ENCODE data around the gene POLR3E.

The POLR3E gene

DNA sequence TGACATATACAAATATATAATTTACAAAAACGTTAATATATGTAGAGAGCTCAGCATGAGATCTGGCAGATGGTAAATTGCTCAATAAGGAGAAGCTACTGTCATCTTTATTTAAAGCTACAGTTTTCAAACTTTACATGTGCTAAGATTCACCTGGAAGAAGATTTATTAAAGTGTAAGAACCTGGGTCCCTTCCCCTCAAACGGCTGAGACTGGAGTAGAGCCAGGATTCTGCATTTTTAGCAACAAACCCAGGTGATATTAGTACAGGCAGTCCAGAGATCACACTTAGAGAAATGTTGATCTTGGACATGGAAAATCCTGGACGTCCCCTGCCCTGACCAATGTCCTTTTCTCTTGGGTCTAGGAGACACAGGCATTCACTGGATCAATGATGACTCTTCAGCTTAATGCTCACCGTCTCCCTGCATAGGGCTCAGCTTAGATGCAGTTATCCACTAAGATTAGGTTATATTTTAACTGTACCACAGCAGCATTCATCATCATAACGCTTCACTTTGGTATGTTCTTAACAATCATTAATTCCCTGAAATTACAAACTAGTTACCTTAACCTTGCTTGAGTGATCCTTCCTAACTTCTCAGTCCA, 56.8 kb downstream of the POLR3E start:
- 92% methylated on average over 3 of the region's 5 CpGs for WGBS (ENCODE audit: insufficient coverage)
- H3K27me3 ChIP-seq (replicated peaks in 2 of 5; ENCODE audit: control insufficient read depth in 4 of 5, insufficient read depth in 5 of 5, low read length in 4 of 5), result no peaks in the 10 kb centered on the region
- H3K9me3 ChIP-seq (ENCODE audit: control extremely low read depth in 1 of 5, control insufficient read depth in 4 of 5, insufficient read depth in 2 of 5, low read depth in 1 of 5, low read length in 4 of 5), result no peaks in the 10 kb centered on the region
- ChIA-PET POLR2A (no interaction called here), CTCF (interaction anchor here (0.7 kb wide), 1 partner anchor 18 kb away, joined by 3 read pairs; no protein-coding TSS in a partner anchor)
- DNase-seq, result no peak
- peaks cover 4 to 46% (median 8%) of the 10 kb centered on the region in 4 experiments for H3K4me1 ChIP-seq (ENCODE audit: control extremely low read depth in 1 of 4, control insufficient read depth in 4 of 4, insufficient read depth in 4 of 4, low read length in 3 of 4)
- no peak overlapping the region for H3K27ac ChIP-seq (ENCODE audit: insufficient read depth in 1 of 2, low read depth in 1 of 2, low read length in 2 of 2, poor library complexity in 1 of 2, severe bottlenecking in 2 of 2)
- peaks cover 0 to 10% (median 5%) of the 10 kb centered on the region in 4 experiments for H3K36me3 ChIP-seq (ENCODE audit: control insufficient read depth in 4 of 4, insufficient read depth in 4 of 4, low read length in 3 of 4)
- no peak overlapping the region for H3K4me3 ChIP-seq (ENCODE audit: control insufficient read depth in 1 of 7, extremely low read depth in 1 of 7, insufficient read depth in 4 of 7, low read depth in 2 of 7, low read length in 6 of 7)

DNA sequence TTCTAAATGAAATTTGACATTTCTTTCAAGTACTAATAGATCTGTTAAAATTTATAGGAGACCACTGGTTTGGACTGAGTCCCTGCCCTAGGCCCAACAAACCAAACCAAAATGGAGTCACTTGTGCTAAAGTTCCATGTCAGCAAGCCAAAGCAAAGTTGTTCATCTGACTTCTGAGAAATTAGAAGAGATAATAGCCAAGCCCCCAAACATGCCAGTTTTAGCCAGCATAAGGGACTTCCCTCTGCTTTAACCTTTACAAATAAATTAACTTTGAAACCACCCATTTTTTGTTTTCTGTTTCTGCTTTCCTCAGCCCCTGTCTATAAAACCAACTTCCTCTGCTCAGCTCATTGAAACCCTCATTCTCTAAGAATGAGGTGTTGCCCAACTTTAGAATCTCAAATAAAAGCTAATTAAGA, 58.3 kb downstream of the POLR3E start:
- H3K4me3 ChIP-seq (ENCODE audit: control insufficient read depth in 1 of 7, extremely low read depth in 1 of 7, insufficient read depth in 4 of 7, low read depth in 2 of 7, low read length in 6 of 7), result no peak overlapping the region
- POLR2A ChIA-PET, result interaction anchor here (0.6 kb wide), 1 partner anchor 1141 kb away, joined by 3 read pairs; no protein-coding TSS in a partner anchor
- peaks cover 0 to 3% (median 1%) of the 10 kb centered on the region in 4 experiments for H3K36me3 ChIP-seq (ENCODE audit: control insufficient read depth in 4 of 4, insufficient read depth in 4 of 4, low read length in 3 of 4)
- CTCF ChIA-PET, result no interaction called here
- DNase-seq, result peak in 2 of 3 donors; percentile 40 to 45
- H3K27ac ChIP-seq (ENCODE audit: insufficient read depth in 1 of 2, low read depth in 1 of 2, low read length in 2 of 2, poor library complexity in 1 of 2, severe bottlenecking in 2 of 2), result no peak overlapping the region
- no peaks in the 10 kb centered on the region for H3K9me3 ChIP-seq (ENCODE audit: control extremely low read depth in 1 of 5, control insufficient read depth in 4 of 5, insufficient read depth in 2 of 5, low read depth in 1 of 5, low read length in 4 of 5)
- peaks cover 4 to 46% (median 8%) of the 10 kb centered on the region in 4 experiments for H3K4me1 ChIP-seq (ENCODE audit: control extremely low read depth in 1 of 4, control insufficient read depth in 4 of 4, insufficient read depth in 4 of 4, low read length in 3 of 4)
- H3K27me3 ChIP-seq (replicated peaks in 2 of 5; ENCODE audit: control insufficient read depth in 4 of 5, insufficient read depth in 5 of 5, low read length in 4 of 5), result no peaks in the 10 kb centered on the region

DNA sequence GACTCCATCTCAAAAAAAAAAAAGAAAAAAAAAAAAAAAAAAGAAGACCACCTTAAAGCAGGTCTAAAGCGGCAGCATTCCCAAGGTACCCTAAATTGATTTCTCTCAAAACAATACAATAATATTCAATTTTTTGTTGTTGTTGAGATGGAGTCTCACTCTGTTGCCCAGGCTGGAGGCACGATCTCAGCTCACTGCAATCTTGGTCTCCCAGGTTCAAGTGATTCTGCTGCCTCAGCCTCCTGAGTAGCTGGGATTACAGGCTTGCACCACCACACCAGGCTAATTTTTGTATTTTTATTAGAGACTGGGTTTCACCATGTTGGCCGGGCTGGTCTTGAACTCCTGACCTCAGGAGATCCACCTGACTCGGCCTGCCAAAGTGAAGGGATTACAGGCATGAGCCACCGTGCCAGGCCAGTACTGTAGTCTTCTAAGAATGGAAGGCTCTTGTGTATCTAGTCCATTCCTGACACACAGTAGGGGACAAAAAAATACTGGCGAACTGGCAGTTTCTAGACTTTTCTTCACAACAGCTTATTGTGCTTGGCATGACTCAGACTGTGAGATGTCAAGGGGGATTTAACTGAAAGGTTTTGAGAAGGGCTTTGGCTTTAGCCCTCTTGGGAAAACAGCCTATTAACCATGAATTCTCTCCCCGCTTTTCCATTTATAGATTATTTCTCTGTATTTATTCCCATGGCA, 59.9 kb downstream of the POLR3E start:
- WGBS (ENCODE audit: insufficient coverage), result 100% methylated on average over 5 of the region's 7 CpGs
- CTCF ChIA-PET, result no interaction called here
- POLR2A ChIA-PET, result no interaction called here

DNA sequence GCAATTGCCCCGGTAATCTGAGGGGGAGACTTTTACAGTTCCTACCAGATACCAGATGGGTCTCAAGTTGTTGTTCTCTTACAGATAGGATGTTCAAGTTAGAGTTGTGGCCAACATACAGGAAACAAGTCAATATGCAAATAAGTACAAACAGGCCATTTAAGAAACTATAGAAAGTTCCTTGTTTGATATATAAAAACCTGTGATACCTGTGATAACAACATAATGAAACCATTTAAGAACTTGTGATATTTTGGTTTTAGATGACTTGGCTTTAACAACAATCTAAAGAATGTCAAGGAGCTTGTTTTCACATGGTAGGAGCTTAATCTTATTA, 60.4 kb downstream of the POLR3E start:
- CTCF ChIA-PET, result interaction anchor here (0.7 kb wide), 1 partner anchor 10 kb away, joined by 3 read pairs; no protein-coding TSS in a partner anchor
- peaks cover 4 to 39% (median 8%) of the 10 kb centered on the region in 4 experiments for H3K4me1 ChIP-seq (ENCODE audit: control extremely low read depth in 1 of 4, control insufficient read depth in 4 of 4, insufficient read depth in 4 of 4, low read length in 3 of 4)
- no CpG with 5 or more reads among the region's 1 CpG for WGBS (ENCODE audit: insufficient coverage)
- H3K27ac ChIP-seq (ENCODE audit: insufficient read depth in 1 of 2, low read depth in 1 of 2, low read length in 2 of 2, poor library complexity in 1 of 2, severe bottlenecking in 2 of 2), result no peak overlapping the region
- POLR2A ChIA-PET, result no interaction called here
- peaks cover 0 to 6% (median under 1%) of the 10 kb centered on the region in 4 experiments for H3K36me3 ChIP-seq (ENCODE audit: control insufficient read depth in 4 of 4, insufficient read depth in 4 of 4, low read length in 3 of 4)
- H3K4me3 ChIP-seq (ENCODE audit: control insufficient read depth in 1 of 7, extremely low read depth in 1 of 7, insufficient read depth in 4 of 7, low read depth in 2 of 7, low read length in 6 of 7), result no peak overlapping the region
- no peaks in the 10 kb centered on the region for H3K9me3 ChIP-seq (ENCODE audit: control extremely low read depth in 1 of 5, control insufficient read depth in 4 of 5, insufficient read depth in 2 of 5, low read depth in 1 of 5, low read length in 4 of 5)
- DNase-seq, result peak in 2 of 3 donors; percentile 43 to 46
- H3K27me3 ChIP-seq (replicated peaks in 2 of 5; ENCODE audit: control insufficient read depth in 4 of 5, insufficient read depth in 5 of 5, low read length in 4 of 5), result no peaks in the 10 kb centered on the region

More for the DNA sequence above, 59.9 kb downstream of the POLR3E start:
- no peaks in the 10 kb centered on the region for H3K9me3 ChIP-seq (ENCODE audit: control extremely low read depth in 1 of 5, control insufficient read depth in 4 of 5, insufficient read depth in 2 of 5, low read depth in 1 of 5, low read length in 4 of 5)
- H3K4me3 ChIP-seq (ENCODE audit: control insufficient read depth in 1 of 7, extremely low read depth in 1 of 7, insufficient read depth in 4 of 7, low read depth in 2 of 7, low read length in 6 of 7), result no peak overlapping the region
- H3K36me3 ChIP-seq (ENCODE audit: control insufficient read depth in 4 of 4, insufficient read depth in 4 of 4, low read length in 3 of 4), result peaks cover 0 to 6% (median 1%) of the 10 kb centered on the region in 4 experiments
- no peaks in the 10 kb centered on the region for H3K27me3 ChIP-seq (replicated peaks in 2 of 5; ENCODE audit: control insufficient read depth in 4 of 5, insufficient read depth in 5 of 5, low read length in 4 of 5)
- H3K4me1 ChIP-seq (ENCODE audit: control extremely low read depth in 1 of 4, control insufficient read depth in 4 of 4, insufficient read depth in 4 of 4, low read length in 3 of 4), result peaks cover 4 to 44% (median 8%) of the 10 kb centered on the region in 4 experiments
- H3K27ac ChIP-seq (ENCODE audit: insufficient read depth in 1 of 2, low read depth in 1 of 2, low read length in 2 of 2, poor library complexity in 1 of 2, severe bottlenecking in 2 of 2), result no peak overlapping the region
- DNase-seq, result peak in 1 of 3 donors; percentile 17

DNA sequence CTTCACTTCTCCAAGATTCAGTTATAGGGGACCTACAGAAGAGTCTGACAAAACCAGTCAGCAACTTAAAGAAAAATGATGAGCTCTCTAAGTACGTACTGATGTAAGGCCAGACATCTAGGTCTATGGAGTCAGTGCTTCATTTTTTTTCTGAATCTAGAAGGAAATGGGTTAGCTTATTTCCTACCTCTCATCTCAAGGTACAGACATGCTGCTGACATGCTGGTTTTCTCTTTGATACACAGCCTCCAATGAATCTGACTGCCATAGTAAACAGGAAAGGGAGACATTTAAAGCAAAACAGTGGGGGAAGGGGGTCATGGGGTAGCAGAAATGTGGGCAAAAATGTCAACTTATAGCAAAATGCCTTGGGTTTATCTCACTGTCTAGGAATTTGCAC, 60.8 kb downstream of the POLR3E start:
- ChIA-PET CTCF (interaction anchor here (0.7 kb wide), 1 partner anchor 10 kb away, joined by 3 read pairs; no protein-coding TSS in a partner anchor), POLR2A (no interaction called here)
- Histone ChIP-seq H3K4me3 (ENCODE audit: control insufficient read depth in 1 of 7, extremely low read depth in 1 of 7, insufficient read depth in 4 of 7, low read depth in 2 of 7, low read length in 6 of 7) (no peak overlapping the region), H3K9me3 (ENCODE audit: control extremely low read depth in 1 of 5, control insufficient read depth in 4 of 5, insufficient read depth in 2 of 5, low read depth in 1 of 5, low read length in 4 of 5) (no peaks in the 10 kb centered on the region), H3K4me1 (ENCODE audit: control extremely low read depth in 1 of 4, control insufficient read depth in 4 of 4, insufficient read depth in 4 of 4, low read length in 3 of 4) (peaks cover 4 to 35% (median 8%) of the 10 kb centered on the region in 4 experiments), H3K27ac (ENCODE audit: insufficient read depth in 1 of 2, low read depth in 1 of 2, low read length in 2 of 2, poor library complexity in 1 of 2, severe bottlenecking in 2 of 2) (no peak overlapping the region), H3K27me3 (replicated peaks in 2 of 5; ENCODE audit: control insufficient read depth in 4 of 5, insufficient read depth in 5 of 5, low read length in 4 of 5) (no peaks in the 10 kb centered on the region), H3K36me3 (ENCODE audit: control insufficient read depth in 4 of 4, insufficient read depth in 4 of 4, low read length in 3 of 4) (peaks cover 0 to 6% (median 0%) of the 10 kb centered on the region in 4 experiments)
- no peak for DNase-seq
- WGBS (ENCODE audit: insufficient coverage), result 100% methylated on average over 1 of the region's 1 CpG

DNA sequence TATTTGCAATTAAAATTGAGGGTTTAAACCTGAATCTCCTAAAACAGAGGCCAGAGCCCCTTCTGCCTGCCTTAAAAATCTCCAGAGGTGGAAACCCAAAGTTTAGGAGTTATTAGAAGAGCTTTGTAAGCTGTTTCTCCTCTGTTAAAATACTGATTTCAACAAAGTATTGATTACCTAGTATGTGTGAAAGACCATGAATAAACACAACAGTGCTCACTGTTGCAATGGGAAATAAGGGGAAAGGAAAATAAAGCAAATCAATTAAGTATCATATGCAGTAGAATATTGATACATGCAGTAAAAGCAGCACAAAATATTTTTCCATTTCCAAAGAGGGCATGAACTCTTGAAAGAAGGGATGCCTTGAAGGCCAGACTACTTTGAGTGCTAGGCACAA, 62.5 kb downstream of the POLR3E start:
- Histone ChIP-seq H3K27me3 (replicated peaks in 2 of 5; ENCODE audit: control insufficient read depth in 4 of 5, insufficient read depth in 5 of 5, low read length in 4 of 5) (no peaks in the 10 kb centered on the region), H3K4me3 (ENCODE audit: control insufficient read depth in 1 of 7, extremely low read depth in 1 of 7, insufficient read depth in 4 of 7, low read depth in 2 of 7, low read length in 6 of 7) (no peak overlapping the region), H3K4me1 (ENCODE audit: control extremely low read depth in 1 of 4, control insufficient read depth in 4 of 4, insufficient read depth in 4 of 4, low read length in 3 of 4) (peaks cover 0 to 23% (median 4%) of the 10 kb centered on the region in 4 experiments), H3K9me3 (ENCODE audit: control extremely low read depth in 1 of 5, control insufficient read depth in 4 of 5, insufficient read depth in 2 of 5, low read depth in 1 of 5, low read length in 4 of 5) (no peaks in the 10 kb centered on the region), H3K27ac (ENCODE audit: insufficient read depth in 1 of 2, low read depth in 1 of 2, low read length in 2 of 2, poor library complexity in 1 of 2, severe bottlenecking in 2 of 2) (no peak overlapping the region), H3K36me3 (ENCODE audit: control insufficient read depth in 4 of 4, insufficient read depth in 4 of 4, low read length in 3 of 4) (peaks cover 0 to 9% (median 3%) of the 10 kb centered on the region in 4 experiments)
- no peak for DNase-seq
- CTCF ChIA-PET, result no interaction called here
- POLR2A ChIA-PET, result no interaction called here

All from common myeloid progenitor, CD34-positive (primary cell).